ENCODE measurements around the gene ADAM20.
"Not testable (repeated sequence)": the region's sequence is repeated elsewhere in the genome, so short reads cannot be mapped to it uniquely, and the experiment has no call there.

ADAM20 gene

GRCh38 chr14:70514168-70515069 is 20.4 kb downstream of the ADAM20 start:
- Mint-ChIP-seq H3K4me1 (peaks cover 0 to 5% of the 10 kb centered on the region in 2 donors), H3K27me3 (no peaks in the 10 kb centered on the region), H3K27ac (peak overlapping the region; percentile 10), H3K4me3 (no peak overlapping the region), H3K9me3 (peaks cover 4 to 5% of the 10 kb centered on the region in 2 donors), H3K36me3 (peaks cover 4 to 27% of the 10 kb centered on the region in 2 donors)
- DNase-seq (no peak), ATAC-seq (replicated peaks) (peak in 1 of 2 donors; percentile 41)

- Mint-ChIP-seq H3K27ac (no peak overlapping the region), H3K27me3 (no peaks in the 10 kb centered on the region), H3K36me3 (peaks cover 29 to 63% of the 10 kb centered on the region in 2 donors), H3K4me3 (no peak overlapping the region), H3K4me1 (no peaks in the 10 kb centered on the region), H3K9me3 (peaks cover 10 to 12% of the 10 kb centered on the region in 2 donors)
- ATAC-seq (replicated peaks) (no peak), DNase-seq (no peak)
Observed at GRCh38 chr14:70498191-70498590, 36.6 kb downstream of the ADAM20 start.

GRCh38 chr14:70489579-70490200 is 45.1 kb downstream of the ADAM20 start:
- no peak for ATAC-seq (replicated peaks)
- DNase-seq = no peak
- Mint-ChIP-seq H3K4me1 (no peaks in the 10 kb centered on the region), H3K9me3 (peaks cover 14 to 18% of the 10 kb centered on the region in 2 donors), H3K36me3 (peaks cover 43 to 61% of the 10 kb centered on the region in 2 donors), H3K27ac (no peak overlapping the region), H3K27me3 (no peaks in the 10 kb centered on the region), H3K4me3 (no peak overlapping the region)

- not testable (repeated sequence) for ATAC-seq (replicated peaks); H3K4me3 Mint-ChIP-seq; H3K27me3 Mint-ChIP-seq; H3K27ac Mint-ChIP-seq; H3K4me1 Mint-ChIP-seq; H3K9me3 Mint-ChIP-seq; DNase-seq
- H3K36me3 Mint-ChIP-seq = peaks cover 14 to 34% of the 10 kb centered on the region in 2 donors
Observed at GRCh38 chr14:70477356-70478105, 57.3 kb downstream of the ADAM20 start.

GRCh38 chr14:70475459-70475858 is 59.3 kb downstream of the ADAM20 start:
- not testable (repeated sequence) for H3K4me1 Mint-ChIP-seq; ATAC-seq (replicated peaks); DNase-seq; H3K27me3 Mint-ChIP-seq; H3K9me3 Mint-ChIP-seq; H3K4me3 Mint-ChIP-seq; H3K27ac Mint-ChIP-seq
- H3K36me3 Mint-ChIP-seq = peaks cover 20 to 45% of the 10 kb centered on the region in 2 donors

- Mint-ChIP-seq H3K4me1 (no peaks in the 10 kb centered on the region), H3K27me3 (no peaks in the 10 kb centered on the region), H3K36me3 (peaks cover 25 to 47% of the 10 kb centered on the region in 2 donors), H3K9me3 (peaks cover 3 to 4% of the 10 kb centered on the region in 2 donors), H3K27ac (no peak overlapping the region), H3K4me3 (no peak overlapping the region)
- no peak for DNase-seq
- no peak for ATAC-seq (replicated peaks)
Observed at GRCh38 chr14:70473825-70474224, 61.0 kb downstream of the ADAM20 start.
